ENCODE data around the gene C12orf57. TPM values are rescaled to one million over a fixed set of nuclear protein-coding genes. Genes with fewer than 3 reads are reported as not detected.

The C12orf57 gene
- total and polyA plus RNA-seq, 2 of the 8 experiments (the other 6 are each of a cell fraction or from before 2014, with no cell fraction given), result 174 to 993 TPM

GRCh38 chr12:6965026-6965661, 21.3 kb downstream of the C12orf57 start (continued):
- TF ChIP-seq ZNF274 (IDR thresholded peaks at IDR 0.05; ENCODE audit: borderline replicate concordance, extremely low read depth, low read length) (no peak), ASH2L (IDR thresholded peaks at IDR 0.05; ENCODE audit: low read length) (no peak), SIRT6 (IDR thresholded peaks at IDR 0.05; ENCODE audit: low read length) (no peak), YY1 (IDR thresholded peaks at IDR 0.05; ENCODE audit: low read depth, low read length) (0 out of 2 replicates have a peak, but pooled peaks have one; percentile 49), SP2 (IDR thresholded peaks at IDR 0.05; ENCODE audit: low read length) (no peak), ATF2 (IDR thresholded peaks at IDR 0.05; ENCODE audit: low read length) (no peak), TAF1 (IDR thresholded peaks at IDR 0.05; ENCODE audit: low read depth, low read length) (no peak), RXRA (IDR thresholded peaks at IDR 0.05; ENCODE audit: insufficient read depth, low read depth, low read length) (no peak), EGR1 (IDR thresholded peaks at IDR 0.05; ENCODE audit: borderline replicate concordance, low read depth, low read length) (no peak), SUZ12 (IDR thresholded peaks at IDR 0.05; ENCODE audit: low read length) (no peak), KDM5A (IDR thresholded peaks at IDR 0.05; ENCODE audit: low read length) (no peak), CTBP2 (IDR thresholded peaks at IDR 0.05; ENCODE audit: borderline replicate concordance, insufficient read depth, insufficient read length, low read length) (no peak), HDAC6 (IDR thresholded peaks at IDR 0.05; ENCODE audit: low read depth, low read length) (no peak), PHF8 (conservative IDR thresholded peaks at IDR 0.05; ENCODE audit: low read depth, low read length) (no peak), POLR2A (IDR thresholded peaks at IDR 0.05; ENCODE audit: control extremely low read depth in 1 of 2, low read depth in 2 of 2, low read length in 2 of 2) (peak in 1 of 2 experiments; percentile 46; a peak in 2 of 3 replicates), CEBPB (IDR thresholded peaks at IDR 0.05; ENCODE audit: low read depth, low read length) (no peak), SAP30 (IDR thresholded peaks at IDR 0.05; ENCODE audit: insufficient read depth, insufficient replicate concordance, low read length) (no peak), CHD1 (IDR thresholded peaks at IDR 0.05; ENCODE audit: low read depth, low read length) (no peak)
- TF ChIP-seq, protein P1, sequence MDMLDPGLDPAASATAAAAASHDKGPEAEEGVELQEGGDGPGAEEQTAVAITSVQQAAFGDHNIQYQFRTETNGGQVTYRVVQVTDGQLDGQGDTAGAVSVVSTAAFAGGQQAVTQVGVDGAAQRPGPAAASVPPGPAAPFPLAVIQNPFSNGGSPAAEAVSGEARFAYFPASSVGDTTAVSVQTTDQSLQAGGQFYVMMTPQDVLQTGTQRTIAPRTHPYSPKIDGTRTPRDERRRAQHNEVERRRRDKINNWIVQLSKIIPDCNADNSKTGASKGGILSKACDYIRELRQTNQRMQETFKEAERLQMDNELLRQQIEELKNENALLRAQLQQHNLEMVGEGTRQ (IDR thresholded peaks at IDR 0.05; ENCODE audit: low read length), result 0 out of 2 replicates have a peak, but pooled peaks have one; percentile 25

Data from H1 (cell line).